Liver (tissue), 9 donors: Measurements from ENCODE around the gene HYLS1. TPM values are rescaled to one million over a fixed set of nuclear protein-coding genes. Genes with fewer than 3 reads are reported as not detected.

Experiments
- DNase-seq: peaks from one replicate; pipeline ENCODE4 v3.0.0-alpha.2; 2017; ENCODE audit warnings: low spot score
- H3K27ac ChIP-seq, 2 donors: one replicate each; pipeline ENCODE4 v1.7.0; 2013; ENCODE audit warnings: inconsistent platforms in 2 of 2, low read length in 2 of 2, control low read depth in 1 of 2, low read depth in 1 of 2, mild to moderate bottlenecking in 1 of 2
- H3K27me3 ChIP-seq, 4 donors: one replicate each; pipeline versions ENCODE4 v1.6.1 to v1.7.0; 2013; ENCODE audit warnings: low read length in 3 of 4, inconsistent platforms in 1 of 4, mild to moderate bottlenecking in 1 of 4, moderate library complexity in 1 of 4; ENCODE audit not compliant: control insufficient read depth in 4 of 4, insufficient read depth in 4 of 4
- H3K36me3 ChIP-seq, 4 donors: one replicate each; pipeline versions ENCODE4 v1.6.1 to v1.7.0; 2013; ENCODE audit warnings: low read length in 3 of 4, mild to moderate bottlenecking in 3 of 4, low read depth in 1 of 4, moderate library complexity in 1 of 4; ENCODE audit not compliant: control insufficient read depth in 4 of 4, insufficient read depth in 3 of 4
- H3K4me1 ChIP-seq, 4 donors: one replicate each; pipeline versions ENCODE4 v1.6.1 to v1.7.0; 2013; ENCODE audit warnings: low read length in 3 of 4, mild to moderate bottlenecking in 3 of 4, moderate library complexity in 1 of 4; ENCODE audit not compliant: control insufficient read depth in 4 of 4, insufficient read depth in 4 of 4
- H3K4me3 ChIP-seq, 3 donors: one replicate each; pipeline versions ENCODE4 v1.6.1 to v1.7.0; 2013; ENCODE audit warnings: low read length in 3 of 3, control low read depth in 1 of 3, low read depth in 1 of 3, mild to moderate bottlenecking in 1 of 3
- H3K9ac ChIP-seq, 2 donors: one replicate each; pipeline ENCODE4 v1.7.0; 2013; ENCODE audit warnings: low read length in 2 of 2, mild to moderate bottlenecking in 2 of 2, moderate library complexity in 2 of 2, control low read depth in 1 of 2, low read depth in 1 of 2
- H3K9me3 ChIP-seq, 4 donors: one replicate each; pipeline versions ENCODE4 v1.6.1 to v1.7.0; 2013; ENCODE audit warnings: low read length in 3 of 4; ENCODE audit not compliant: control insufficient read depth in 4 of 4
- EGR1 ChIP-seq, 2 donors: IDR thresholded peaks; 2 replicates each; pipeline ENCODE4 v1.6.1; 2016 to 2018; ENCODE audit warnings: antibody characterized with exemption in 2 of 2, low read depth in 2 of 2
- FOXA2 ChIP-seq: IDR thresholded peaks from 2 replicates; pipeline ENCODE4 v1.6.1; 2016; ENCODE audit warnings: antibody characterized with exemption
- GABPA ChIP-seq, 2 donors: IDR thresholded peaks in 1 of 2; conservative IDR thresholded peaks in 1 of 2; 2 replicates each; pipeline ENCODE4 v1.6.1; 2016; ENCODE audit warnings: antibody characterized with exemption in 2 of 2, mild to moderate bottlenecking in 1 of 2, moderate library complexity in 1 of 2
- MAX ChIP-seq: IDR thresholded peaks from 2 replicates; pipeline ENCODE4 v1.6.1; 2016; ENCODE audit warnings: antibody characterized with exemption
- NR2F2 ChIP-seq: IDR thresholded peaks from 2 replicates; pipeline ENCODE4 v1.6.1; 2016; ENCODE audit warnings: antibody characterized with exemption
- RXRA ChIP-seq, 2 donors: IDR thresholded peaks; 2 replicates each; pipeline ENCODE4 v1.6.1; 2017 to 2018; ENCODE audit warnings: antibody characterized with exemption in 2 of 2, mild to moderate bottlenecking in 1 of 2
- SP1 ChIP-seq: IDR thresholded peaks from 2 replicates; pipeline ENCODE4 v1.6.1; 2018; ENCODE audit warnings: antibody characterized with exemption, mild to moderate bottlenecking
- TAF1 ChIP-seq: conservative IDR thresholded peaks from 2 replicates; pipeline ENCODE4 v1.6.1; 2016; ENCODE audit warnings: antibody characterized with exemption, mild to moderate bottlenecking
- YY1 ChIP-seq: IDR thresholded peaks from 2 replicates; pipeline ENCODE4 v1.6.1; 2016; ENCODE audit warnings: antibody characterized with exemption, mild to moderate bottlenecking
- WGBS: extraction: QIAGEN DNeasy Blood & Tissue Kit; methylation state at CpG from one replicate; pipeline ENCODE4 v1.1.7; 2013; 5-methylcytosine and 5-hydroxymethylcytosine counted together
- polyA plus RNA-seq, 2 donors: library from polyadenylated mRNA; stranded (reverse) in 1 of 2; unstranded in 1 of 2; fragments of 200-250 nt in 1 of 2; fragments of >200 nt in 1 of 2; fragmentation: Nextera tagmentation in 1 of 2; extraction: Ambion mirVana in 1 of 2; gene quantifications; one replicate each; pipeline versions ENCODE4 v1.2.1 to v1.2.3, GENCODE V29; 2013 to 2015
- total RNA-seq, 2 donors: library from RNA; depleted of rRNA; stranded (reverse); fragments of >200 nt; gene quantifications; one replicate each; pipeline ENCODE4 v1.2.3, GENCODE V29; 2014
- TF ChIP-seq, protein P1 (sequence below): fragments of 150-350 bp; IDR thresholded peaks from 2 replicates; pipeline ENCODE4 v1.5.1; 2017; ENCODE audit warnings: improper control_type of control experiment, low read depth, low read length; ENCODE audit not compliant: missing input control
- TF ChIP-seq, protein P2 (sequence below): IDR thresholded peaks from 2 replicates; pipeline ENCODE4 v1.6.1; 2016; ENCODE audit warnings: antibody characterized with exemption
- TF ChIP-seq, protein P3 (sequence below): IDR thresholded peaks from 2 replicates; pipeline ENCODE4 v1.6.1; 2016; ENCODE audit warnings: antibody characterized with exemption
- donor health status: healthy.
- donor health status: healthy.
- donor health status: healthy.
- donor health status: healthy.
- donor health status: healthy.

The HYLS1 gene
- total and polyA plus RNA-seq, 4 donors, result 1.9 to 4.9 (median 3.7) TPM

DNA sequence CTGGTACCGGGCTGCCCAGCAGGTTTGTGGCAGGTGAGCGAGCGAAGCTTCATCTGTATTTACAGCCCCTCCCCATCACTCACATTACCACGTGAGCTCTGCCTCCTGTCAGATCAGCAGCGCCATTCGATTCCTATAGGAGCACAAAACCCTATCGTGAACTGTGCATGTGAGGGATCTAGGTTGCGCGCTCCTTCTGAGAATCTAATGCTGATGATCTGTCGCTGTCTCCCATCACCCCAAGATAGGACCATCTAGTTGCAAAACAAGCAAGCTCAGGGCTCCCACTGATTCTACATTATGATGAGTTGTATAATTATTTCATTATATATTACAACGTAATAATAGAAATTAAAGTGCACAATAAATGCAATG lies 42.6 kb downstream of the HYLS1 start:
- Histone ChIP-seq H3K27me3 (no peaks in the 10 kb centered on the region), H3K9ac (no peak overlapping the region), H3K4me1 (peaks cover under 1 to 10% (median 5%) of the 10 kb centered on the region in 4 donors), H3K36me3 (no peaks in the 10 kb centered on the region), H3K27ac (no peak overlapping the region), H3K4me3 (no peak overlapping the region), H3K9me3 (no peaks in the 10 kb centered on the region)
- 93% methylated on average over 11 of the region's 11 CpGs for WGBS
- no peak for DNase-seq
- TF ChIP-seq, protein P1, sequence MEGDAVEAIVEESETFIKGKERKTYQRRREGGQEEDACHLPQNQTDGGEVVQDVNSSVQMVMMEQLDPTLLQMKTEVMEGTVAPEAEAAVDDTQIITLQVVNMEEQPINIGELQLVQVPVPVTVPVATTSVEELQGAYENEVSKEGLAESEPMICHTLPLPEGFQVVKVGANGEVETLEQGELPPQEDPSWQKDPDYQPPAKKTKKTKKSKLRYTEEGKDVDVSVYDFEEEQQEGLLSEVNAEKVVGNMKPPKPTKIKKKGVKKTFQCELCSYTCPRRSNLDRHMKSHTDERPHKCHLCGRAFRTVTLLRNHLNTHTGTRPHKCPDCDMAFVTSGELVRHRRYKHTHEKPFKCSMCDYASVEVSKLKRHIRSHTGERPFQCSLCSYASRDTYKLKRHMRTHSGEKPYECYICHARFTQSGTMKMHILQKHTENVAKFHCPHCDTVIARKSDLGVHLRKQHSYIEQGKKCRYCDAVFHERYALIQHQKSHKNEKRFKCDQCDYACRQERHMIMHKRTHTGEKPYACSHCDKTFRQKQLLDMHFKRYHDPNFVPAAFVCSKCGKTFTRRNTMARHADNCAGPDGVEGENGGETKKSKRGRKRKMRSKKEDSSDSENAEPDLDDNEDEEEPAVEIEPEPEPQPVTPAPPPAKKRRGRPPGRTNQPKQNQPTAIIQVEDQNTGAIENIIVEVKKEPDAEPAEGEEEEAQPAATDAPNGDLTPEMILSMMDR, result no peak
- TF ChIP-seq EGR1 (IDR thresholded peaks at IDR 0.05; ENCODE audit: low read depth in 2 of 2), result no peak
- TF ChIP-seq, protein P2, sequence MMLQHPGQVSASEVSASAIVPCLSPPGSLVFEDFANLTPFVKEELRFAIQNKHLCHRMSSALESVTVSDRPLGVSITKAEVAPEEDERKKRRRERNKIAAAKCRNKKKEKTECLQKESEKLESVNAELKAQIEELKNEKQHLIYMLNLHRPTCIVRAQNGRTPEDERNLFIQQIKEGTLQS, result no peak
- TF ChIP-seq GABPA (IDR thresholded peaks at IDR 0.05 in 1 of 2, conservative IDR thresholded peaks at IDR 0.05 in 1 of 2), result no peak
- no peak for TF ChIP-seq TAF1
- no peak for TF ChIP-seq NR2F2
- no peak for TF ChIP-seq MAX
- TF ChIP-seq FOXA2, result no peak
- TF ChIP-seq SP1, result no peak

DNA sequence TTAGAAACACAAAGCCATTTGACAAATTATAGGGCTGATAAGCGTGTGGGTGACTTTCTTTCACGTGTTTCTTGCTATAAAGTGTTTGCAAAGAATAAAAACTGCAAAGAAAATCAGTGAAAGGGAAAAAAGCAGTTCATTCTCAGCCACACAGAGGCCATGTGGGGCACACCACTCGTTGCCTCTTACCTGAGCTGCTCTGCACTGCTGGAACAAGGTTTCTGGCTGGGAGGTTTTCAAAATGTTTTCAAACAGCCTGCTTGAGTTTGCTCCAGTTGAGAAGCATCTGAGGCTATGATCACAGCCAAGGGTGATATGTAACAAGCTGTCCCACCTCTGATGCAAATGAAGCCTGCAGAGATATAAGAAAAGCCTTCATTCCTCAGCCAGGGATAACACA lies 43.6 kb downstream of the HYLS1 start:
- 75% methylated on average over 3 of the region's 3 CpGs for WGBS
- no peak for DNase-seq
- H3K27me3 ChIP-seq, result no peaks in the 10 kb centered on the region
- no peak overlapping the region for H3K4me3 ChIP-seq
- TF ChIP-seq, protein P2, result no peak
- TF ChIP-seq FOXA2 (no peak), TAF1 (no peak), MAX (no peak), RXRA (IDR thresholded peaks at IDR 0.05) (no peak), YY1 (no peak)
- TF ChIP-seq, protein P3, sequence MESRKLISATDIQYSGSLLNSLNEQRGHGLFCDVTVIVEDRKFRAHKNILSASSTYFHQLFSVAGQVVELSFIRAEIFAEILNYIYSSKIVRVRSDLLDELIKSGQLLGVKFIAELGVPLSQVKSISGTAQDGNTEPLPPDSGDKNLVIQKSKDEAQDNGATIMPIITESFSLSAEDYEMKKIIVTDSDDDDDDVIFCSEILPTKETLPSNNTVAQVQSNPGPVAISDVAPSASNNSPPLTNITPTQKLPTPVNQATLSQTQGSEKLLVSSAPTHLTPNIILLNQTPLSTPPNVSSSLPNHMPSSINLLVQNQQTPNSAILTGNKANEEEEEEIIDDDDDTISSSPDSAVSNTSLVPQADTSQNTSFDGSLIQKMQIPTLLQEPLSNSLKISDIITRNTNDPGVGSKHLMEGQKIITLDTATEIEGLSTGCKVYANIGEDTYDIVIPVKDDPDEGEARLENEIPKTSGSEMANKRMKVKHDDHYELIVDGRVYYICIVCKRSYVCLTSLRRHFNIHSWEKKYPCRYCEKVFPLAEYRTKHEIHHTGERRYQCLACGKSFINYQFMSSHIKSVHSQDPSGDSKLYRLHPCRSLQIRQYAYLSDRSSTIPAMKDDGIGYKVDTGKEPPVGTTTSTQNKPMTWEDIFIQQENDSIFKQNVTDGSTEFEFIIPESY, result no peak
- TF ChIP-seq, protein P1, result no peak
- H3K27ac ChIP-seq, result no peak overlapping the region
- no peak overlapping the region for H3K9ac ChIP-seq
- no peaks in the 10 kb centered on the region for H3K9me3 ChIP-seq
- no peaks in the 10 kb centered on the region for H3K36me3 ChIP-seq
- no peaks in the 10 kb centered on the region for H3K4me1 ChIP-seq
